Measurements from ENCODE around the gene DHRS7. TPM values are rescaled to one million over a fixed set of nuclear protein-coding genes. Genes with fewer than 3 reads are reported as not detected.

Gene DHRS7
- total and polyA plus RNA-seq, 2 experiments from 2014 or later: 39.3 to 39.4 TPM

GRCh38 chr14:60166142-60166541 is 944 bp upstream of the DHRS7 start:
- H3K36me3 Mint-ChIP-seq (ENCODE audit: low read depth): no peaks in the 10 kb centered on the region; the same call in 2 of the 3 replicates
- peaks cover 14% of the 10 kb centered on the region for H3K4me1 Mint-ChIP-seq
- Histone ChIP-seq H3K36me3 (ENCODE audit: insufficient read depth) (no peaks in the 10 kb centered on the region), H3K27me3 (ENCODE audit: insufficient read depth) (peaks cover 15% of the 10 kb centered on the region; the same call in 1 of the 2 replicates), H3K27ac (ENCODE audit: low read depth) (no peak overlapping the region), H3K4me3 (peak overlapping the region; percentile 67; the same call in 1 of the 2 replicates), H3K4me2 (peak overlapping the region; percentile 89; the same call in 1 of the 2 replicates), H3K4me1 (ENCODE audit: insufficient read depth) (peaks cover 20% of the 10 kb centered on the region), H4K20me1 (replicated peaks; ENCODE audit: insufficient read depth) (no peaks in the 10 kb centered on the region), H3K79me2 (replicated peaks; ENCODE audit: insufficient read depth) (0 out of 2 replicates have a peak, but pooled peaks cover 8% of the 10 kb centered on the region), H3F3A (replicated peaks; ENCODE audit: low read depth) (no peaks in the 10 kb centered on the region), H3K9me2 (ENCODE audit: insufficient read depth) (no peaks in the 10 kb centered on the region), H2AFZ (peak overlapping the region; percentile 92)
- no peak overlapping the region for H3K27ac Mint-ChIP-seq
- H3K27me3 Mint-ChIP-seq (ENCODE audit: insufficient read depth, low read depth, poor library complexity): peaks cover 3% of the 10 kb centered on the region
- H3K9me3 Mint-ChIP-seq: peaks cover 5% of the 10 kb centered on the region; the same call in 2 of the 3 replicates
- DNase-seq (ENCODE audit: low spot score) (no peak), ATAC-seq (no peak)
- TF ChIP-seq JUNB (IDR thresholded peaks at IDR 0.05; ENCODE audit: unreplicated experiment): no peak
- no peak for TF ChIP-seq ZNF114 (CRISPR knock-in tag; IDR thresholded peaks at IDR 0.05)
- TF ChIP-seq NANOG (IDR thresholded peaks at IDR 0.05; ENCODE audit: borderline replicate concordance): no peak
- no peak for TF ChIP-seq ETS1 (IDR thresholded peaks at IDR 0.05)
- no peak for TF ChIP-seq CREB1 (CRISPR knock-in tag; IDR thresholded peaks at IDR 0.05; ENCODE audit: low read depth)
- TF ChIP-seq REST (IDR thresholded peaks at IDR 0.05; ENCODE audit: unreplicated experiment): no peak
- H3K4me3 Mint-ChIP-seq: peak overlapping the region; percentile 75

- Histone ChIP-seq H3K36me3 (ENCODE audit: insufficient read depth) (no peaks in the 10 kb centered on the region), H3F3A (replicated peaks; ENCODE audit: low read depth) (no peaks in the 10 kb centered on the region), H3K4me2 (peak overlapping the region; percentile 89), H3K4me1 (ENCODE audit: insufficient read depth) (peaks cover 27% of the 10 kb centered on the region), H2AFZ (peak overlapping the region; percentile 92), H3K27me3 (ENCODE audit: insufficient read depth) (peaks cover 15% of the 10 kb centered on the region; the same call in 1 of the 2 replicates), H4K20me1 (replicated peaks; ENCODE audit: insufficient read depth) (no peaks in the 10 kb centered on the region; the same call in 1 of the 2 replicates), H3K27ac (ENCODE audit: low read depth) (no peak overlapping the region), H3K79me2 (replicated peaks; ENCODE audit: insufficient read depth) (0 out of 2 replicates have a peak, but pooled peaks cover 8% of the 10 kb centered on the region), H3K4me3 (peak overlapping the region; percentile 67), H3K9me2 (ENCODE audit: insufficient read depth) (no peaks in the 10 kb centered on the region)
- H3K4me1 Mint-ChIP-seq: peaks cover 19% of the 10 kb centered on the region
- no peak for DNase-seq (ENCODE audit: low spot score)
- no peaks in the 10 kb centered on the region for H3K9me3 Mint-ChIP-seq
- no peak for ATAC-seq
- no peak overlapping the region for H3K27ac Mint-ChIP-seq
- no peaks in the 10 kb centered on the region; the same call in 2 of the 3 replicates for H3K36me3 Mint-ChIP-seq (ENCODE audit: low read depth)
- peak overlapping the region; percentile 75 for H3K4me3 Mint-ChIP-seq
- H3K27me3 Mint-ChIP-seq (ENCODE audit: insufficient read depth, low read depth, poor library complexity): peaks cover 3% of the 10 kb centered on the region
- no peak for TF ChIP-seq NANOG (IDR thresholded peaks at IDR 0.05; ENCODE audit: borderline replicate concordance)
- no peak for TF ChIP-seq ETS1 (IDR thresholded peaks at IDR 0.05)
- TF ChIP-seq POLR2AphosphoS5 (IDR thresholded peaks at IDR 0.05; ENCODE audit: low read depth): no peak
- TF ChIP-seq ZNF114 (CRISPR knock-in tag; IDR thresholded peaks at IDR 0.05): no peak
- no peak for TF ChIP-seq STAT1 (IDR thresholded peaks at IDR 0.05; ENCODE audit: unreplicated experiment)
- TF ChIP-seq EZH2phosphoT487 (IDR thresholded peaks at IDR 0.05; ENCODE audit: unreplicated experiment): no peak
- TF ChIP-seq JUNB (IDR thresholded peaks at IDR 0.05; ENCODE audit: unreplicated experiment): no peak
- TF ChIP-seq ZNF331 (CRISPR knock-in tag; IDR thresholded peaks at IDR 0.05; ENCODE audit: low read depth): no peak
Measured at GRCh38 chr14:60165547-60165876, 314 bp upstream of the DHRS7 start.
